ENCODE results near the gene FBXL7.

FBXL7 gene

DNA sequence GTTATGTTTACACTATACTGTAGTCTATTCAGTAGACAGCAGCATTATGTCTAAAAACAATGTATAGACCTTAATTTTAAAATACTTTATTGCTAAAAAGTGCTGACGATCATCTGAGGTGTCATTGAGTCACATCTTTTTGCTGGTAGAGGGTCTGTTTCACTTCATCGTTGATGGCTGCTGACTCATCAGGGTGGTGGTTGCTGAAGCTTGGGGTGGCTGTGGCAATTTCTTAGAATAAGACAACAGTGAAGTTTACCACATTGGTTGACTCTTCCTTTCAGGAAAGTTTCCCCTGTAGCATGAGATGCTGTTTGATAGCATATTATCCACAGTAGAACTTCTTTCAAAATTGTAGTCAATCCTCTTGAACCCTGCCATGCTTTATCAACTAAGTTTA is 150.3 kb downstream of the FBXL7 start:
- no peak for FAIRE-seq
- TF ChIP-seq, protein P1, sequence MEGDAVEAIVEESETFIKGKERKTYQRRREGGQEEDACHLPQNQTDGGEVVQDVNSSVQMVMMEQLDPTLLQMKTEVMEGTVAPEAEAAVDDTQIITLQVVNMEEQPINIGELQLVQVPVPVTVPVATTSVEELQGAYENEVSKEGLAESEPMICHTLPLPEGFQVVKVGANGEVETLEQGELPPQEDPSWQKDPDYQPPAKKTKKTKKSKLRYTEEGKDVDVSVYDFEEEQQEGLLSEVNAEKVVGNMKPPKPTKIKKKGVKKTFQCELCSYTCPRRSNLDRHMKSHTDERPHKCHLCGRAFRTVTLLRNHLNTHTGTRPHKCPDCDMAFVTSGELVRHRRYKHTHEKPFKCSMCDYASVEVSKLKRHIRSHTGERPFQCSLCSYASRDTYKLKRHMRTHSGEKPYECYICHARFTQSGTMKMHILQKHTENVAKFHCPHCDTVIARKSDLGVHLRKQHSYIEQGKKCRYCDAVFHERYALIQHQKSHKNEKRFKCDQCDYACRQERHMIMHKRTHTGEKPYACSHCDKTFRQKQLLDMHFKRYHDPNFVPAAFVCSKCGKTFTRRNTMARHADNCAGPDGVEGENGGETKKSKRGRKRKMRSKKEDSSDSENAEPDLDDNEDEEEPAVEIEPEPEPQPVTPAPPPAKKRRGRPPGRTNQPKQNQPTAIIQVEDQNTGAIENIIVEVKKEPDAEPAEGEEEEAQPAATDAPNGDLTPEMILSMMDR (IDR thresholded peaks at IDR 0.05; ENCODE audit: insufficient read depth, missing control alignments), result no peak
- DNase-seq (ENCODE audit: insufficient read length, low spot score), result no peak

DNA sequence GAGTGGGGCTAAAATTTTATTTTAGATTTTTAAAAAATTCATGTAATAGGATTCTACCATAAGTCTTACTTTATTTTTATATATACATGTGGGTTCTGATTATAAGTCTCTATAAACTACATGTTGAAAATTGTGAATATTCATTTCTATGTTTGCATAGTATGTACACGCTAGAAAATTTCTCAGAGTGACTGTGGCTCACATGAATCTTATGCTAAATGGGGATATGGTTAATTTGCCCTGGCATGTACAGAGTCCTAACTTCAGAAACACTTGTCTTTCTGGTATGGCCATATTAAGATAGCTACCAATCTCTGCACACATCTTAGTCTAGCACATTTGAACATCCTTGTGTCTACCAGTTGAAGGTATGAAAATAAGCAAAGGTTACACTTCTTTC is 154.8 kb downstream of the FBXL7 start:
- FAIRE-seq (no peak), DNase-seq (ENCODE audit: insufficient read length, low spot score) (no peak)
- TF ChIP-seq, protein P1 (IDR thresholded peaks at IDR 0.05; ENCODE audit: insufficient read depth, missing control alignments), result no peak

DNA sequence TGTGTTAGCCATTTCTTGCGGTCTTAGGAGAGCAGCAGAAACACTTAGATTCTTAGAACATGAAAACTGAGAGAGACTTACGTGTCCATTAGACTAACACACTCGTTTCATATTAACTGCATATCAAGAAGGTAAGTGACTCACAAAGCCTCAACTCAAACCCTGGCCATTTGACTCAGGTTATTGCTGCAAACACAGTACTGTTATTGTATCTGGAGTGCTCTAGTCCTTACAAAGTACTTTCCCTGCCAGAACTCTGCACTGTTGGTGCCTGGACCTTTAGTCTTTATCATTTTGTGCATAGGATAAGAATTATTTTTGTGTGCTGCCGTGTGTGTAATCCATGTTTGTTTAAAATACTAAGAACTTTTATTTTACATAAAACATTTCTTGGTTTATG is 155.7 kb downstream of the FBXL7 start:
- FAIRE-seq (no peak), DNase-seq (ENCODE audit: insufficient read length, low spot score) (no peak)
- TF ChIP-seq, protein P1 (IDR thresholded peaks at IDR 0.05; ENCODE audit: insufficient read depth, missing control alignments), result no peak

DNA sequence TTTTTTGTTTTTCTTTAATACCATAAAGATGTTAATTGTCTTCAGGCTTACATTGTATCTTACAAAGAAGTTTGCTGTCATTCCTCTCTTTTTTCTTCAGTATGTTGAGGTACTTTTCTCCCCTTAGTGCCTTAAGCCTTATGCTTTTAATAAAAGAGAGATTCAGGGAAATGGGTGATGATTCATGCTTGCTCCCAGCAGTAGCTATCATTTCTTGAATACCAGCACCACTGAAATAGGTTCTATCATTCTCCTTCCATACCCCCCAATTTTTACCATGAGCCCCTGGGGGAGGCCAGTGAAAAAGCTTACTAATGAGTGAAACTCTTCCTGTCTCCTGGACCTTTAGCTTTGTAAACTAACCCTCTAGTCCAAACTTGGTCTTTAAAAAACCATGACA is 165.0 kb downstream of the FBXL7 start:
- DNase-seq (ENCODE audit: insufficient read length, low spot score), result no peak
- FAIRE-seq, result no peak
- TF ChIP-seq, protein P1 (IDR thresholded peaks at IDR 0.05; ENCODE audit: insufficient read depth, missing control alignments), result no peak

DNA sequence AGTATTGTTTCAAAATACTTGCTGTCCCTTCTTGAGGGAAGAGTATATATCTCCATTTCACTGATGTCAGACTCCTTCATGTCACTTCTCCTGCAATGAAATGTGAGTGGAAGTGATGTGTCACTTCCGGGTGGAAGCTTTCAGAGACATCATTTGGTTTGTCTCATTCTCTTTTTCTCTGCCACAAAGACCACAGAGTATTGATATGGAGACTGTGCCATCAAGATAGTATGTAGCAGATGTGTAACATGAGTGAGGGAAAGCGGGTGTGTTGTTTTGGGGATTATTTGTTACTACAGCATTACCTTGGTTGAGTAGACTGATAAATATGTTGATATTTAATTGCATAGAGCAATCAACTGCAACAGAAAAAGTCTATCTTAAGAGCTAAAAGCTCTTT is 169.8 kb downstream of the FBXL7 start:
- no peak for DNase-seq (ENCODE audit: insufficient read length, low spot score)
- no peak for FAIRE-seq
- TF ChIP-seq, protein P1 (IDR thresholded peaks at IDR 0.05; ENCODE audit: insufficient read depth, missing control alignments), result no peak

DNA sequence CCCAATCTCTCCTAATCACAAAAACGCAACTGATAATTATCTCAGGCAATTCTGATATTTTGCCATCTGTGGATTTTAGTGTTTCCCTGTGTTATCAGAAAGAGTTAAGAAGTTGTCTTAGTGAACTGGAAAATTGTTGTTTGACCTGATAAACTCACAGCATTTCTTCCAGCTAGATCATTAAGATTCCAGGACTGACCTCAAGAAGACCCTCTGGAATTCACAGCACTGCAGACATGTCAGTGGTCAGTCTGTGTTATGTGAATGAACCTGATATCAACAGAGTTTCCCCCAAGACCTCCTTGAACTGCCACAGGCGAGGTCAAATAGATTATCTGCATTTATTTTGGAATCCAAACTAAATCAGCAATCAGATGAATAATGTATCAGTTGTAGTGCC is 174.7 kb downstream of the FBXL7 start:
- DNase-seq (ENCODE audit: insufficient read length, low spot score) (no peak), FAIRE-seq (no peak)

DNA sequence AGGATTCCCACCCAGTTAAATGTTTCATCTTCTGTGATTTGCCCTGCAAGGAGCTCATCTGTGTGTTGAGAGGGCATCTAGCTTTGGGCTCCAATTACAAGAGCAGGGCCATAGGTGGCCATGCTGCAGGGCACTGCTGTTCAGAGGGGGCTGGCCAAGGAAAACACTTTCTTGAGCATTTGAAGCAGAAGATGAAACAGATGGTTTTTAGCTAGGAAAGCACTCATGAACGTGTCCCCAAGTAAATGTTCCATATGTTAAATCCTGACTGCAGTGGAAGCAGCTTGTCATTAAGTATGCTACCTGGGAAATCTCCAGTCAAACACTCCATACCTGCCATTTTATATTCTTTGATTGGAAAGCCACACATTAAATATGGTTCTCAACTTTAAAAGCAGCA is 176.6 kb downstream of the FBXL7 start:
- FAIRE-seq (no peak), DNase-seq (ENCODE audit: insufficient read length, low spot score) (no peak)
- TF ChIP-seq, protein P1 (IDR thresholded peaks at IDR 0.05; ENCODE audit: insufficient read depth, missing control alignments), result no peak

More for the DNA sequence above, 174.7 kb downstream of the FBXL7 start:
- TF ChIP-seq, protein P1 (IDR thresholded peaks at IDR 0.05; ENCODE audit: insufficient read depth, missing control alignments), result no peak
